Heart left ventricle (tissue), 16 donors: Measurements from ENCODE around the gene ZSWIM4. TPM values are rescaled to one million over a fixed set of nuclear protein-coding genes. Genes with fewer than 3 reads are reported as not detected.
"Not testable (repeated sequence)": the region's sequence is repeated elsewhere in the genome, so short reads cannot be mapped to it uniquely, and the experiment has no call there.

Source experiments
- ATAC-seq, 4 donors: fragments of 200-7000 bp; cut with Tn5 transposase; one replicate each; pipeline ENCODE4 v1.9.1; 2020 to 2022; ENCODE audit warnings: moderate library complexity in 4 of 4, mild to moderate bottlenecking in 3 of 4, moderate number of reproducible peaks in 1 of 4
- DNase-seq, 5 donors: peaks; one replicate each; pipeline ENCODE4 v3.0.0-alpha.2; 2020
- H3K27ac ChIP-seq, 12 donors: fragments of 200-600 bp; sonication (generic) in 4 of 12; one replicate each; pipeline versions ENCODE4 v1.5.0 to v1.8.0; 2016 to 2022; ENCODE audit warnings: mild to moderate bottlenecking in 2 of 12
- H3K27me3 ChIP-seq, 9 donors: fragments of 200-600 bp; sonication (generic) in 2 of 9; one replicate each; pipeline versions ENCODE4 v1.5.1 to v1.8.0; 2016 to 2022; ENCODE audit warnings: mild to moderate bottlenecking in 3 of 9
- H3K36me3 ChIP-seq, 9 donors: fragments of 200-600 bp; sonication (generic) in 2 of 9; one replicate each; pipeline versions ENCODE4 v1.5.0 to v1.8.0; 2018 to 2022; ENCODE audit warnings: mild to moderate bottlenecking in 2 of 9
- H3K4me1 ChIP-seq, 12 donors: fragments of 200-600 bp; sonication (generic) in 4 of 12; one replicate each; pipeline versions ENCODE4 v1.5.0 to v1.8.0; 2016 to 2022; ENCODE audit warnings: mild to moderate bottlenecking in 3 of 12
- H3K4me3 ChIP-seq, 12 donors: fragments of 200-600 bp; sonication (generic) in 4 of 12; one replicate each; pipeline versions ENCODE4 v1.5.0 to v1.8.0; 2017 to 2022; ENCODE audit warnings: mild to moderate bottlenecking in 9 of 12, moderate library complexity in 4 of 12
- H3K9me3 ChIP-seq, 12 donors: fragments of 200-600 bp; sonication (generic) in 4 of 12; one replicate each; pipeline versions ENCODE4 v1.5.0 to v1.8.0; 2016 to 2022; ENCODE audit warnings: mild to moderate bottlenecking in 1 of 12
- CTCF ChIP-seq, 12 donors: fragments of 200-600 bp; sonication (generic) in 4 of 12; IDR thresholded peaks; one replicate each; pipeline versions ENCODE4 v1.5.0 to v1.8.0; 2018 to 2022; ENCODE audit warnings: antibody characterized with exemption in 12 of 12, mild to moderate bottlenecking in 5 of 12
- POLR2A ChIP-seq, 2 donors: fragments of 450-650 bp; IDR thresholded peaks; one replicate each; pipeline ENCODE4 v1.6.1; 2017; ENCODE audit warnings: antibody characterized with exemption in 2 of 2, mild to moderate bottlenecking in 2 of 2, moderate library complexity in 2 of 2
- WGBS, 4 donors: extraction: QIAGEN DNeasy Blood & Tissue Kit in 2 of 4; methylation state at CpG; one replicate each; pipeline versions ENCODE4 v1.1.5 to v1.1.7; 2013 to 2018; 5-methylcytosine and 5-hydroxymethylcytosine counted together
- intact Hi-C, 10 donors: fragments of 100-400 bp; cut with DNase I; formaldehyde crosslinking; loops; one replicate each; pipeline versions ENCODE4 v1.11.1 to v1.14.2; 2022
- polyA plus RNA-seq, 2 donors: library from polyadenylated mRNA; stranded (reverse); fragments of 200-250 nt; gene quantifications; one replicate each; pipeline ENCODE4 v1.2.3, GENCODE V29; 2013
- total RNA-seq, 9 donors: library from RNA; depleted of rRNA in 2 of 9; stranded (reverse); fragments of >200 nt in 2 of 9; fragmentation: NEBNext Ultra II Directional in 3 of 9; extraction: Animal tissue kit (Norgen Biotek cat#: 25700) in 3 of 9; gene quantifications; one replicate each; pipeline versions ENCODE4 v1.1.0 to v1.2.4, GENCODE V29; 2016 to 2023
- donor health status: ischemic (EF 13 %, LVEDD 7.1; RV severe dilation, severe dysfunction).
- donor health status: healthy with polysubstance abuse.
- donor health status: DM: no; HTN: yes; CAD: no.
- donor health status: DM: no; HTN: no; CAD: no.
- donor health status: ischemic (EF 25% LVEDD 6.9; RV normal size, moderate dysfunction).
- donor health status: ischemic (EF 25% LVEDD 5.7; RV mildly dilated, moderate dysfunction).
- donor health status: healthy.
- donor health status: DM: yes; HTN: yes; CAD: no.
- donor health status: ischemic (EF 35%, LVEDD 5.7; RV mildly dilated, moderate dysfunction).
- donor health status: nonischemic (EF 11% LVEDD 7.7; RV severe dilation, severe dysfunction).
- donor health status: DM: yes; HTN: yes; CAD: no.
- donor health status: PGD.
- donor health status: ischemic (EF 29% LVEDD 5.4; RV normal size, mild dysfunction).
- donor health status: nonischemic (EF 23%, LVEDD 6.1; RV moderate dilation, normal function).

ZSWIM4 gene
- total and polyA plus RNA-seq, 11 donors, result 1.3 to 10.9 (median 3.3) TPM

DNA sequence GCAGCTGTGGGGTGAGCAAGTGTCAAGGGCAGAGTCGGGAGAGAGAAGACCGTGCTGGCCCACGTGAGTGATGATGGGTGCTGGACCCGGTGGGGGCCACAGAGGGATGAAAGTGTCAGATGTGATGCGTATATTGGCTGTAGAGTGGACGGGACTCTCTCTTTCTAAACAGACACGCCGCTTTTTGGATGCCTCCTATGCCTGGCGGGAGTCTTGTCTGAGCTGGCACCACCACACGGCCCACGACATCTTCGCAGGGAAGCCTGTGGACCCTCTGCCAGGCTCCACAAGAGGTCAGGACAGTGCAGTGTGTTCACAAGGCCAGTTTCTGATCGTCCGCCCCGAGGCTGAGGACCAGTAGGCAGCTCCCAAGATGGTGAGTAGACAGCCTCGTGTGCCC, 43.8 kb upstream of the ZSWIM4 start:
- no peak for TF ChIP-seq POLR2A (IDR thresholded peaks at IDR 0.05)
- no peak for TF ChIP-seq CTCF (IDR thresholded peaks at IDR 0.05)
- intact Hi-C loops, result no loop called here
- no peak for DNase-seq
- Histone ChIP-seq H3K9me3 (peaks cover 0 to 7% (median 0%) of the 10 kb centered on the region in 12 donors), H3K36me3 (peaks cover 4 to 56% (median 50%) of the 10 kb centered on the region in 9 donors), H3K27ac (no peak overlapping the region), H3K27me3 (no peaks in the 10 kb centered on the region), H3K4me3 (no peak overlapping the region), H3K4me1 (peaks cover 0 to 31% (median 15%) of the 10 kb centered on the region in 12 donors)
- WGBS, 4 donors, result 81 to 90% (median 87%) methylated on average over 14 to 16 of the region's 16 CpGs
- ATAC-seq, result no peak

DNA sequence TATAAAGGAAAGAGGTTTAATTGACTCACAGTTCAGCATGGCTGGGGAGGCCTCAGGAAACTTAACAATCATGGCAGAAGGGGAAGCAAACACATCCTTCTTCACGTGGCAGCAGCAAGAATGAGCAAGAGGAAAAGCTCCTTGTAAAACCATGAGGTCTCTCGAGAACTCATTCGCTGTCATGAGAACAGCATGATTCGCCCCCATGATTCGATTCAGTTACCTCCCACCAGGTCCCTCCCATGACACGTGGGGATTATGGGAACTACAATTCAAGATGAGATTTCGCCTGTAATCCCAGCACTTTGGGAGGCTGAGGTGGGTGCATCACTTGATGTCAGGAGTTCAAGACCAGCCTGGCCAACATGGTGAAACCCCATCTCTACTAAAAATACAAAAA, 41.6 kb upstream of the ZSWIM4 start:
- H3K4me3 ChIP-seq, H3K27ac ChIP-seq, H3K27me3 ChIP-seq, DNase-seq, ATAC-seq, H3K9me3 ChIP-seq, intact Hi-C loops: not testable (repeated sequence)
- H3K36me3 ChIP-seq, result peaks cover 4 to 78% (median 72%) of the 10 kb centered on the region in 9 donors
- peaks cover 0 to 21% (median 10%) of the 10 kb centered on the region in 12 donors for H3K4me1 ChIP-seq
- WGBS, 4 donors, result 87 to 94% (median 91%) methylated on average over 7 of the region's 7 CpGs

- intact Hi-C loops, result no loop called here
- no peaks in the 10 kb centered on the region for H3K4me1 ChIP-seq
- H3K27me3 ChIP-seq, result no peaks in the 10 kb centered on the region
- no peak overlapping the region for H3K4me3 ChIP-seq
- H3K27ac ChIP-seq, result no peak overlapping the region
- peaks cover 6 to 100% (median 98%) of the 10 kb centered on the region in 9 donors for H3K36me3 ChIP-seq
- WGBS, 4 donors, result 96 to 99% (median 98%) methylated on average over 9 of the region's 9 CpGs
- ATAC-seq (no peak), DNase-seq (no peak)
- no peaks in the 10 kb centered on the region for H3K9me3 ChIP-seq
- TF ChIP-seq CTCF (IDR thresholded peaks at IDR 0.05), result no peak
- TF ChIP-seq POLR2A (IDR thresholded peaks at IDR 0.05), result no peak
Measured at GRCh38 chr19:13756210-13756609, 39.0 kb upstream of the ZSWIM4 start.

DNA sequence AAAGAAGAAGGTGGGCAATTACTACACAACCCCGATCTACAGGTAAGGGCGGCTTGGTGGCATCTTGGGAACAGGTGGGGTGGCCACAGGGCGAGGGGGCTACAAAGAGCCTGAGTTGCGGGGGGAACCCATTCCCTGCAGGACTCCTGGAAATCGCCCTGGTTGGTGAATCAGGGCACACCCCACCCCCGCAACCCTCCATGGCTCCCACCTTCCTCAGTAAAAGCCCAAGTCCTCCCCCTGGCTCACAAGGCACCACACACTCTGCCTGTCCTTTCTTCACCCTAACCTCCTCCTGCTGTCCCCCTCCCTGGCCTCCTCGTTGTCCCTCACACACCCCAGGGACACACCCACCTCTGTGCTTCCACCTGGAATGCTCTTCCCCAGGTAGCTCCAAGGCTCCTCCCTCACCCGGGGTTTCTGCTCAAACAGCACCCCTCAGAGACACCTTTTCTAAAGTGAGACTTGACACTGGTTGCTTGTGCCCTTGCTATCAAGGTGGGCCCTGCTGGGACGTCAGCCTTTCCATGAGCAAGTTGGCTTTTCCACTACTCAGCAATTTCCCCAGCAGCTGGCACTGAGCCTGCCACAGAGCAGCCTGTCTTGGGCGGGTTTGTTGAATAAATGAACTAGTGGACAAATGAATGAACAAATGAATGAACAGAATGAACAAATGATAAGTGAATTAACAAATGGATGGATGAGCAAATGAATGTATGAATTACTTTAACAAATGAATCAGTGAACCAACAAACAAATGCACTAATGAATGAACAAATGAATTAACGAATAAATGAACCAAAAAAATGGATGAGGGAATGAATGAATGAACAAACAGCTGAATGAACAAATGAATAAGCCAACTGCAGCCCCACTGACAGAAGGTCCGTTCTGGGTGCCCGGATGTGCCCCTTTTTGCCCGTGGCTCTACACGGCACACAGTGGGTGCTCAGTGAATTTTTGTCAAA, 37.2 kb upstream of the ZSWIM4 start:
- WGBS, 4 donors, result 85 to 92% (median 90%) methylated on average over 12 to 15 of the region's 15 CpGs
- TF ChIP-seq CTCF (IDR thresholded peaks at IDR 0.05) (no peak), POLR2A (IDR thresholded peaks at IDR 0.05) (no peak)

More for the DNA sequence above, 37.2 kb upstream of the ZSWIM4 start:
- ATAC-seq (no peak), DNase-seq (no peak)
- Histone ChIP-seq H3K36me3 (peaks cover 6 to 99% (median 98%) of the 10 kb centered on the region in 9 donors), H3K27ac (no peak overlapping the region), H3K27me3 (no peaks in the 10 kb centered on the region), H3K4me1 (no peaks in the 10 kb centered on the region), H3K4me3 (no peak overlapping the region), H3K9me3 (no peaks in the 10 kb centered on the region)
- intact Hi-C loops, result no loop called here
